ENCODE results near the gene ZNF311. TPM values are rescaled to one million over a fixed set of nuclear protein-coding genes. Genes with fewer than 3 reads are reported as not detected.
"Not testable (repeated sequence)": the region's sequence is repeated elsewhere in the genome, so short reads cannot be mapped to it uniquely, and the experiment has no call there.

Gene ZNF311
- total RNA-seq, 1 experiment from 2014 or later = 0.57 TPM

DNA sequence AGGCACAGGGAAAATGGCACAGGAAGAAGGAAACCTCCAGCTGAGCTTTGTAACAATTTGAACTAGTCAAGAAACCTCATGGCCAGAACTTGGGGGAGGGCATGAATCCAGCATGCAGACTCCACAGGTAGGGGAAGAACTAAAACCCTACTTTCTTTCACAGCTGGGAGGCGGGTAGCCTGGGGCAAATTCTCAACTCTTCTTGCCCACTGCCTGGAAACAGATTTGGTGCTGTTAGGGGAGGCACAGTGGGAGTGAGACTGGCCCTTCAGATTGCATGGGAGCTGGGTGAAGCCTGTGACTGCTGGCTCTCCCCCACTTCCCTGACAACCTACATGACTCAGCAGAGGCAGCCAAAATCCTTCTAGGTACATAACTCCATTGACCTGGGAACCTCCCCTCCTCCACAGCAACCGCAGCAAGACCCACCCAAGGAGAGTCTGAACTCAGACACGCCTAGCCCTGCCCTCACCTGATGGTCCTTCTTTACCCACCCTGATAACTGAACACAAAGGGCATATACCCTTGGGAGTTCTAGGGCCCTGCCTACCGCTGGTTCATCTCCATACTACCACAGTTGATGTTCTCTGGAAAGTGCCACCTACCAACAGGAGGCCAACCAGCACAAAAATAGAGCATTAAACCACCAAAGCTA lies 44.1 kb downstream of the ZNF311 start:
- Histone ChIP-seq H3K14ac (ENCODE audit: insufficient read depth, low read length) (no peak overlapping the region), H3K23ac (ENCODE audit: insufficient read length, low read depth, low read length) (no peak overlapping the region), H3K9me3 (ENCODE audit: control insufficient read depth, low read depth, low read length) (no peaks in the 10 kb centered on the region), H2BK20ac (ENCODE audit: low read depth, low read length, poor library complexity, severe bottlenecking) (no peak overlapping the region), H3K79me2 (ENCODE audit: insufficient read depth, low read length) (no peaks in the 10 kb centered on the region), H4K20me1 (ENCODE audit: control insufficient read depth, insufficient read depth, insufficient read length) (no peaks in the 10 kb centered on the region), H3K27ac (ENCODE audit: insufficient read length, low read depth, low read length) (no peak overlapping the region), H3K23me2 (ENCODE audit: insufficient read length, low read depth, low read length, poor library complexity, severe bottlenecking) (no peaks in the 10 kb centered on the region), H2AFZ (ENCODE audit: low read length) (no peak overlapping the region), H3K4me2 (ENCODE audit: insufficient read depth, insufficient read length, low read length) (no peak overlapping the region), H4K91ac (ENCODE audit: insufficient read length, low read depth, low read length) (no peak overlapping the region), H2BK5ac (ENCODE audit: insufficient read length, low read length) (no peak overlapping the region), H3K27me3 (ENCODE audit: insufficient read depth, low read length) (no peaks in the 10 kb centered on the region), H2BK120ac (ENCODE audit: low read depth, low read length, poor library complexity, severe bottlenecking) (no peak overlapping the region), H3K4ac (ENCODE audit: low read depth, low read length) (no peak overlapping the region), H2BK15ac (ENCODE audit: low read depth, low read length) (no peak overlapping the region), H3K56ac (ENCODE audit: insufficient read length, low read depth, low read length) (no peak overlapping the region), H2AK5ac (ENCODE audit: insufficient read length, low read length) (no peak overlapping the region), H2BK12ac (ENCODE audit: insufficient read length, low read depth, low read length) (no peak overlapping the region), H3K9ac (ENCODE audit: extremely low read depth, insufficient read length, low read length) (no peak overlapping the region), H3K79me1 (ENCODE audit: insufficient read depth, low read depth, low read length, poor library complexity, severe bottlenecking) (no peaks in the 10 kb centered on the region), H4K5ac (ENCODE audit: insufficient read length, low read depth, low read length) (no peak overlapping the region), H3K18ac (ENCODE audit: insufficient read length, low read depth, low read length) (no peak overlapping the region), H3K4me1 (ENCODE audit: insufficient read depth, low read length) (no peaks in the 10 kb centered on the region), H4K8ac (replicated peaks; ENCODE audit: insufficient read length, low read depth, low read length) (no peak overlapping the region), H3T11ph (ENCODE audit: low read length) (no peak overlapping the region)
- H3K9me3 Mint-ChIP-seq = peaks cover 12 to 24% of the 10 kb centered on the region in 2 experiments; a peak in 4 of 5 replicates
- no CpG with 5 or more reads among the region's 4 CpGs for WGBS (ENCODE audit: extremely low coverage, insufficient read length, low lambda C conversion rate)
- H3K27me3 Mint-ChIP-seq (ENCODE audit: low read depth) = peaks cover 3% of the 10 kb centered on the region
- peaks cover 0 to 8% (median 2%) of the 10 kb centered on the region in 3 experiments; a peak in 3 of 7 replicates for H3K36me3 Mint-ChIP-seq (ENCODE audit: insufficient read depth in 1 of 3, low read depth in 3 of 3)
- DNase-seq = no peak
- H3K4me3 Mint-ChIP-seq = no peak overlapping the region; a peak in 1 of 5 replicates
- TF ChIP-seq, protein P1, sequence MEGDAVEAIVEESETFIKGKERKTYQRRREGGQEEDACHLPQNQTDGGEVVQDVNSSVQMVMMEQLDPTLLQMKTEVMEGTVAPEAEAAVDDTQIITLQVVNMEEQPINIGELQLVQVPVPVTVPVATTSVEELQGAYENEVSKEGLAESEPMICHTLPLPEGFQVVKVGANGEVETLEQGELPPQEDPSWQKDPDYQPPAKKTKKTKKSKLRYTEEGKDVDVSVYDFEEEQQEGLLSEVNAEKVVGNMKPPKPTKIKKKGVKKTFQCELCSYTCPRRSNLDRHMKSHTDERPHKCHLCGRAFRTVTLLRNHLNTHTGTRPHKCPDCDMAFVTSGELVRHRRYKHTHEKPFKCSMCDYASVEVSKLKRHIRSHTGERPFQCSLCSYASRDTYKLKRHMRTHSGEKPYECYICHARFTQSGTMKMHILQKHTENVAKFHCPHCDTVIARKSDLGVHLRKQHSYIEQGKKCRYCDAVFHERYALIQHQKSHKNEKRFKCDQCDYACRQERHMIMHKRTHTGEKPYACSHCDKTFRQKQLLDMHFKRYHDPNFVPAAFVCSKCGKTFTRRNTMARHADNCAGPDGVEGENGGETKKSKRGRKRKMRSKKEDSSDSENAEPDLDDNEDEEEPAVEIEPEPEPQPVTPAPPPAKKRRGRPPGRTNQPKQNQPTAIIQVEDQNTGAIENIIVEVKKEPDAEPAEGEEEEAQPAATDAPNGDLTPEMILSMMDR (conservative IDR thresholded peaks at IDR 0.05) = no peak
- peak overlapping the region in 1 of 3 experiments; percentile 63; a peak in 1 of 7 replicates for H3K27ac Mint-ChIP-seq
- peaks cover 13 to 14% of the 10 kb centered on the region in 2 experiments for H3K4me1 Mint-ChIP-seq

DNA sequence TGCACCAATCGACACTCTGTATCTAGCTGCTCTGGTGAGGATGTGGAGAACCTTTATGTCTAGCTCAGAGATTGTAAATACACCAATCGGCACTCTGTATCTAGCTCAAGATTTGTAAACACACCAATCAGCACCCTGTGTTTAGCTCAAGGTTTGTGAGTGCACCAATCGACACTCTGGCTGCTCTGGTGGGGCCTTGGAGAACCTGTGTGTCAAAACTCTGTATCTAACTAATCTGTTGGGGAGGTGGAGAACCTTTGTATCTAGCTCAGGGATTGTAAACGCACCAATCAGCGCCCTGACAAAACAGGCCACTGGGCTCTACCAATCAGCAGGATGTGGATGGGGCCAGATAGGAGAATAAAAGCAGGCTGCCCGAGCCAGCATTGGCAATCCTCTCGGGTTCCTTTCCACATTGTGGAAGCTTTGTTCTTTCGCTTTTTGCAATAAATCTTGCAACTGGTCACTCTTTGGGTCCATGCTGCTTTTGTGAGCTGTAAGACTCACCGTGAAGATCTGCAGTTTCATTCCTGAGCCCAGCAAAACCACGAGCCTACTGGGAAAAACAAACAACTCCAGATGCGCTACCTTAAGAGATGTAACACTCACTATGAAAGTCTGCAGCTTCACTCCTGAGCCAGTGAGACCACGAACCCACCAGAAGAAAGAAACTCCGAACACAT lies 46.4 kb downstream of the ZNF311 start:
- not testable (repeated sequence) for H3K27me3 Mint-ChIP-seq (ENCODE audit: low read depth); H3K4me1 ChIP-seq (ENCODE audit: insufficient read depth, low read length); H4K8ac ChIP-seq (replicated peaks; ENCODE audit: insufficient read length, low read depth, low read length); H3K4me2 ChIP-seq (ENCODE audit: insufficient read depth, insufficient read length, low read length); H3K27ac ChIP-seq (ENCODE audit: insufficient read length, low read depth, low read length); H4K91ac ChIP-seq (ENCODE audit: insufficient read length, low read depth, low read length); H4K5ac ChIP-seq (ENCODE audit: insufficient read length, low read depth, low read length); H3K23me2 ChIP-seq (ENCODE audit: insufficient read length, low read depth, low read length, poor library complexity, severe bottlenecking); H3K9me3 ChIP-seq (ENCODE audit: control insufficient read depth, low read depth, low read length); H3K14ac ChIP-seq (ENCODE audit: insufficient read depth, low read length); H3K9ac ChIP-seq (ENCODE audit: extremely low read depth, insufficient read length, low read length); H3K27ac Mint-ChIP-seq; H2BK120ac ChIP-seq (ENCODE audit: low read depth, low read length, poor library complexity, severe bottlenecking); H2BK5ac ChIP-seq (ENCODE audit: insufficient read length, low read length); DNase-seq; H3T11ph ChIP-seq (ENCODE audit: low read length); H3K56ac ChIP-seq (ENCODE audit: insufficient read length, low read depth, low read length); H2BK15ac ChIP-seq (ENCODE audit: low read depth, low read length); H3K27me3 ChIP-seq (ENCODE audit: insufficient read depth, low read length); H3K79me1 ChIP-seq (ENCODE audit: insufficient read depth, low read depth, low read length, poor library complexity, severe bottlenecking); H3K4me3 Mint-ChIP-seq; H3K4ac ChIP-seq (ENCODE audit: low read depth, low read length); H2AFZ ChIP-seq (ENCODE audit: low read length); H2BK20ac ChIP-seq (ENCODE audit: low read depth, low read length, poor library complexity, severe bottlenecking); H2BK12ac ChIP-seq (ENCODE audit: insufficient read length, low read depth, low read length); H3K18ac ChIP-seq (ENCODE audit: insufficient read length, low read depth, low read length); H3K79me2 ChIP-seq (ENCODE audit: insufficient read depth, low read length); H4K20me1 ChIP-seq (ENCODE audit: control insufficient read depth, insufficient read depth, insufficient read length); H2AK5ac ChIP-seq (ENCODE audit: insufficient read length, low read length); H3K23ac ChIP-seq (ENCODE audit: insufficient read length, low read depth, low read length); H3K36me3 Mint-ChIP-seq (ENCODE audit: insufficient read depth in 1 of 3, low read depth in 3 of 3)
- WGBS (ENCODE audit: extremely low coverage, insufficient read length, low lambda C conversion rate) = no CpG with 5 or more reads among the region's 13 CpGs
- Mint-ChIP-seq H3K4me1 (peaks cover 16 to 19% of the 10 kb centered on the region in 2 experiments), H3K9me3 (peaks cover 12 to 24% of the 10 kb centered on the region in 2 experiments; a peak in 4 of 5 replicates)

Data from H9 (cell line).